CD4-positive, alpha-beta T cell (primary cell): ENCODE data around the gene GLDN. TPM values are rescaled to one million over a fixed set of nuclear protein-coding genes. Genes with fewer than 3 reads are reported as not detected.

Experiments used
- ATAC-seq: fragments of 200-7000 bp; cut with Tn5 transposase; one replicate; pipeline ENCODE4 v1.10.0; 2022; ENCODE audit warnings: mild to moderate bottlenecking; ENCODE audit not compliant: poor library complexity
- CTCF ChIA-PET: fragments of 350-600 bp; sonication (Branson Sonifier 250); formaldehyde crosslinking; loops from one replicate; lab custom pipeline; 2021; ENCODE audit warnings: antibody characterized with exemption, inconsistent platforms; lab: Charles Lee
- POLR2A ChIA-PET: fragments of 350-600 bp; sonication (Branson Sonifier 250); formaldehyde crosslinking; loops from one replicate; lab custom pipeline; 2021; ENCODE audit warnings: antibody characterized with exemption, inconsistent platforms; lab: Charles Lee
- DNase-seq, 14 experiments: peaks; one replicate each; pipeline ENCODE4 v3.0.0-alpha.2; 2013 to 2020; ENCODE audit warnings: mixed read lengths in 2 of 14
- H3K27ac ChIP-seq, 2 donors: one replicate each; pipeline versions ENCODE4 v1.5.1 to v1.7.0; 2013; ENCODE audit warnings: low read length in 2 of 2, low read depth in 1 of 2, mild to moderate bottlenecking in 1 of 2
- H3K27me3 ChIP-seq, 2 experiments: 1 replicate in 1 of 2; 2 replicates in 1 of 2; pipeline versions ENCODE4 v1.6.1 to v1.7.0; 2013; ENCODE audit warnings: low read length in 2 of 2, control low read depth in 1 of 2, mild to moderate bottlenecking in 1 of 2, moderate library complexity in 1 of 2; ENCODE audit not compliant: insufficient read depth in 2 of 2, control insufficient read depth in 1 of 2
- H3K36me3 ChIP-seq: one replicate; pipeline ENCODE4 v1.6.1; 2013; ENCODE audit warnings: low read length, control low read depth; ENCODE audit not compliant: insufficient read depth
- H3K4me1 ChIP-seq: one replicate; pipeline ENCODE4 v1.6.1; 2013; ENCODE audit warnings: low read length, control low read depth; ENCODE audit not compliant: insufficient read depth
- H3K4me3 ChIP-seq: one replicate; pipeline ENCODE4 v1.5.1; 2013; ENCODE audit warnings: mild to moderate bottlenecking, low read length, moderate library complexity
- H3K9me3 ChIP-seq, 2 experiments: 1 replicate in 1 of 2; 2 replicates in 1 of 2; pipeline versions ENCODE4 v1.6.1 to v1.7.0; 2013; ENCODE audit warnings: low read length in 2 of 2, mild to moderate bottlenecking in 2 of 2, control low read depth in 1 of 2, moderate library complexity in 1 of 2; ENCODE audit not compliant: control insufficient read depth in 1 of 2, insufficient read depth in 1 of 2
- H3K27ac Mint-ChIP-seq: one replicate; pipeline ENCODE4 v1.8.0; 2020; ENCODE audit warnings: mixed read lengths
- H3K27me3 Mint-ChIP-seq: one replicate; pipeline ENCODE4 v1.8.0; 2021; ENCODE audit warnings: mixed read lengths
- H3K36me3 Mint-ChIP-seq: one replicate; pipeline ENCODE4 v1.8.0; 2021; ENCODE audit warnings: low read depth, mixed read lengths
- H3K4me1 Mint-ChIP-seq: one replicate; pipeline ENCODE4 v1.8.0; 2021; ENCODE audit warnings: low read depth, mixed read lengths
- H3K4me3 Mint-ChIP-seq: one replicate; pipeline ENCODE4 v1.8.0; 2020; ENCODE audit warnings: mild to moderate bottlenecking, mixed read lengths
- H3K9me3 Mint-ChIP-seq: one replicate; pipeline ENCODE4 v1.8.0; 2020; ENCODE audit warnings: mixed read lengths
- CTCF ChIP-seq: fragments of 200-600 bp; IDR thresholded peaks from one replicate; pipeline ENCODE4 v1.8.0; 2022; ENCODE audit warnings: antibody characterized with exemption, mild to moderate bottlenecking
- intact Hi-C, 2 experiments: fragments of 100-400 bp; cut with DNase I in 1 of 2; cut with micrococcal nuclease in 1 of 2; formaldehyde crosslinking; loops; one replicate each; pipeline versions ENCODE4 v1.15.1 to v1.9.0; 2023 to 2025; cut with DNase I, micrococcal nuclease
- total RNA-seq, 174 experiments: library from RNA in 2 of 174; stranded (reverse) in 2 of 174; gene quantifications; one replicate each; pipeline ENCODE4 v1.2.3 and lab custom pipeline; 2021 to 2026

Gene GLDN
- total RNA-seq, 2 experiments from 2014 or later, result not detected

DNA sequence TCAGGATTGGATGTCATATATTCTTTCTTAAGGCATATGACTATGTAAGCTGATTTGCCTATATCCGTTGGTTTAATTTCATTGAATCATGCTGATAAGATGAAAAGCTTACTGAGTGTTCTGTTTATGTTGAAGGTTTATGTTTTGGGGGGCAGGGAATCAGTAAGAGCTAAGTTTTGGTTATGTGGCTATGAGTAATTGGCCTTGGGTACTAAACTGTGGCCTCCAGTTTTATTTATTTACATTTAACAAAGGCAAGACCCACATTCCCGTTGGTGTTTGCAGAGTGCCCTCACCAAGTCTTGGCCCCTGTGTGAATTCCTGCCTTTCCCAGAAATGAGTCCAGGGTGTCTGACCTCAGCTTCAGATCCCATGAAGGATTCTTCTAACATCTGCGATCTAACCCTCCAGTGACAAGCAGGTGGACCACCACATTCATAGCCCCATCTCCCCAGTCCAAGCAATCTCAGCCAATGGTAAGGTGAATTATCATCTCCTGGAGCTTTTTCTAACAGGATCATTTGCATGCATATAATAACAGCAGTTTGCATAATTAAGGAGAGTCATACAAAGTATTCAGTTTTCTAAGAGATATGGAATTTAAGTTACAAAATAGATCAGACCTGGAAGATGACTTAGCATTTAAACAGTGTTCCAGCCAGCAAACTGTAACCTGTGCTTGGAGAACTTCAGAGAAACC is 27.4 kb downstream of the GLDN start:
- Histone ChIP-seq H3K9me3 (no peaks in the 10 kb centered on the region), H3K36me3 (no peaks in the 10 kb centered on the region), H3K27ac (no peak overlapping the region), H3K27me3 (no peaks in the 10 kb centered on the region), H3K4me1 (no peaks in the 10 kb centered on the region), H3K4me3 (no peak overlapping the region)
- H3K27ac Mint-ChIP-seq, result no peak overlapping the region
- H3K27me3 Mint-ChIP-seq, result peaks cover 5% of the 10 kb centered on the region
- no peaks in the 10 kb centered on the region for H3K9me3 Mint-ChIP-seq
- no peaks in the 10 kb centered on the region for H3K4me1 Mint-ChIP-seq
- POLR2A ChIA-PET, result no interaction called here
- no peaks in the 10 kb centered on the region for H3K36me3 Mint-ChIP-seq
- no peak for TF ChIP-seq CTCF
- no peak overlapping the region for H3K4me3 Mint-ChIP-seq
- DNase-seq, result no peak
- no peak for ATAC-seq
- CTCF ChIA-PET, result no interaction called here
- intact Hi-C loops, result no loop called here

- Mint-ChIP-seq H3K9me3 (no peaks in the 10 kb centered on the region), H3K36me3 (no peaks in the 10 kb centered on the region), H3K4me1 (no peaks in the 10 kb centered on the region), H3K4me3 (no peak overlapping the region), H3K27ac (no peak overlapping the region), H3K27me3 (peaks cover 5% of the 10 kb centered on the region)
- DNase-seq (no peak), ATAC-seq (no peak)
- H3K36me3 ChIP-seq, result no peaks in the 10 kb centered on the region
- ChIA-PET POLR2A (no interaction called here), CTCF (no interaction called here)
- no peak for TF ChIP-seq CTCF
- no peak overlapping the region for H3K27ac ChIP-seq
- intact Hi-C loops, result no loop called here
- no peaks in the 10 kb centered on the region for H3K9me3 ChIP-seq
- no peak overlapping the region for H3K4me3 ChIP-seq
- no peaks in the 10 kb centered on the region for H3K27me3 ChIP-seq
- no peaks in the 10 kb centered on the region for H3K4me1 ChIP-seq
These were observed 28.0 kb downstream of the GLDN start for GRCh38 chr15:51369451-51369761.

GRCh38 chr15:51371266-51371665 is 29.8 kb downstream of the GLDN start:
- no peak for ATAC-seq
- intact Hi-C loops, result no loop called here
- Mint-ChIP-seq H3K27me3 (peaks cover under 1% of the 10 kb centered on the region), H3K36me3 (no peaks in the 10 kb centered on the region), H3K4me1 (no peaks in the 10 kb centered on the region), H3K4me3 (no peak overlapping the region), H3K9me3 (no peaks in the 10 kb centered on the region), H3K27ac (no peak overlapping the region)
- TF ChIP-seq CTCF, result no peak
- CTCF ChIA-PET, result no interaction called here
- no peaks in the 10 kb centered on the region for H3K9me3 ChIP-seq
- no peak overlapping the region for H3K27ac ChIP-seq
- DNase-seq, result no peak
- H3K4me1 ChIP-seq, result no peaks in the 10 kb centered on the region
- H3K36me3 ChIP-seq, result no peaks in the 10 kb centered on the region
- POLR2A ChIA-PET, result no interaction called here
- no peaks in the 10 kb centered on the region for H3K27me3 ChIP-seq
- no peak overlapping the region for H3K4me3 ChIP-seq
